ENCODE results near the gene ATG10.
"Not testable (repeated sequence)": the region's sequence is repeated elsewhere in the genome, so short reads cannot be mapped to it uniquely, and the experiment has no call there.

GRCh38 chr5:82068042-82068441, 96.2 kb downstream of the ATG10 start:
- not testable (repeated sequence) for TF ChIP-seq STAT6 (CRISPR knock-in tag; conservative IDR thresholded peaks at IDR 0.05; ENCODE audit: low read depth); ZNF138 (CRISPR knock-in tag; conservative IDR thresholded peaks at IDR 0.05); CTCF (IDR thresholded peaks at IDR 0.05); NR3C1 (CRISPR knock-in tag; conservative IDR thresholded peaks at IDR 0.05; ENCODE audit: low read depth); ARID4B (CRISPR knock-in tag; IDR thresholded peaks at IDR 0.05; ENCODE audit: borderline replicate concordance); MLX (CRISPR knock-in tag; IDR thresholded peaks at IDR 0.05); HMGXB4 (CRISPR knock-in tag; IDR thresholded peaks at IDR 0.05); ESRRA (CRISPR knock-in tag; IDR thresholded peaks at IDR 0.05; ENCODE audit: borderline replicate concordance); FOXP1 (CRISPR knock-in tag; IDR thresholded peaks at IDR 0.05; ENCODE audit: borderline replicate concordance); JUN (CRISPR knock-in tag; IDR thresholded peaks at IDR 0.05); KAT7 (CRISPR knock-in tag; IDR thresholded peaks at IDR 0.05; ENCODE audit: borderline replicate concordance)

Measured in WTC11 (cell line).